K562 (cell line): ENCODE data around the gene PTPN18. TPM values are rescaled to one million over a fixed set of nuclear protein-coding genes. Genes with fewer than 3 reads are reported as not detected.

Source experiments
- ARID4B ChIP-seq: sonication (generic); formaldehyde crosslinking; IDR thresholded peaks from 2 replicates; pipeline ENCODE4 v1.8.0; 2022; ENCODE audit warnings: mild to moderate bottlenecking, missing genetic modification reagents
- RERE ChIP-seq: sonication (generic); formaldehyde crosslinking; IDR thresholded peaks from 2 replicates; pipeline ENCODE4 v1.8.0; 2023; ENCODE audit warnings: missing genetic modification reagents, mild to moderate bottlenecking, borderline replicate concordance
- ZBTB17 ChIP-seq: fragments of 450-650 bp; formaldehyde crosslinking; IDR thresholded peaks from 2 replicates; pipeline ENCODE4 v1.4.0; 2020; ENCODE audit warnings: mild to moderate bottlenecking
- ZNF277 ChIP-seq: fragments of 250-450 bp; sonication (Bioruptor Pico); IDR thresholded peaks from 2 replicates; pipeline ENCODE4 v1.8.0; 2022; ENCODE audit warnings: inconsistent platforms, mild to moderate bottlenecking, moderate library complexity, borderline replicate concordance
- ZNF407 ChIP-seq: fragments of 450-650 bp; IDR thresholded peaks from 2 replicates; pipeline ENCODE4 v1.6.1; 2016; ENCODE audit warnings: low read depth
- polyA plus RNA-seq, 8 experiments: library from polyadenylated mRNA; depleted of rRNA in 4 of 8; stranded (reverse) in 5 of 8; unstranded in 3 of 8; fragments of >200 nt; fragmentation: Nextera tagmentation in 2 of 8; fragmentation: Illumina TruSeq in 1 of 8; extraction: Ambion mirVana in 2 of 8; extraction: Trizol in 1 of 8; gene quantifications; 2 replicates each; pipeline versions ENCODE4 v1.2.1 to v1.2.3, GENCODE V29; 2011 to 2014; ENCODE audit warnings: inconsistent platforms in 1 of 8, missing spikeins in 1 of 8
- total RNA-seq, 7 experiments: library from RNA; depleted of rRNA in 6 of 7; stranded (reverse); fragments of >200 nt in 6 of 7; fragmentation: Illumina TruSeq in 2 of 7; extraction: Trizol in 2 of 7; gene quantifications; 2 replicates each; pipeline versions ENCODE4 v1.2.1 to v1.2.3, GENCODE V29; 2011 to 2021; ENCODE audit warnings: low replicate concordance in 1 of 7

PTPN18 gene
- total and polyA plus RNA-seq, 9 of the 15 experiments (the other 6 are each of a cell fraction or from before 2014, with no cell fraction given): 11.6 to 90.7 (median 49.6) TPM

- TF ChIP-seq ARID4B (CRISPR knock-in tag) (no peak), ZNF277 (CRISPR knock-in tag) (no peak), RERE (CRISPR knock-in tag) (no peak), ZNF407 (no peak), ZBTB17 (no peak)
Measured at GRCh38 chr2:130332271-130333073, 23.4 kb upstream of the PTPN18 start (continued).
